ENCODE data around the gene CLEC16A.

DNA sequence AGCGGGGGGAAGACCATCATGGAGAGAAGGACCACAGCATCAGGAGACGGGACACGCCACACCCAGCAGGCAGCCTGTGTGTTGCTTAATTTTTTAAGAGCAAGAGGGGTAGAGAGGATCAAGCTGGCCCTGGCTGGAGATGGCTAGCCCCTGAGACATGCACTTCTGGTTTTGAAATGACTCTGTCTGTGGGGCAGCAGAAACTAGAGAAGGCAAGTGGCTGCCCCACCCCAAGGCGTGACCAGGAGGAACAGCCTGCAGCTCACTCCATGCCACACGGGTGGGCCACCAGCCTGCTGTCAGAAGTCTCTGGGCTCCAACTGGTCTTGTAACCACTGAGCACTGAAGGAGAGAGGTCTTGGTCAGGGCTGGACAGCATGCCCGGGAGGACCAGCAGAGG is 236.1 kb downstream of the CLEC16A start:
- TF ChIP-seq, protein P1, sequence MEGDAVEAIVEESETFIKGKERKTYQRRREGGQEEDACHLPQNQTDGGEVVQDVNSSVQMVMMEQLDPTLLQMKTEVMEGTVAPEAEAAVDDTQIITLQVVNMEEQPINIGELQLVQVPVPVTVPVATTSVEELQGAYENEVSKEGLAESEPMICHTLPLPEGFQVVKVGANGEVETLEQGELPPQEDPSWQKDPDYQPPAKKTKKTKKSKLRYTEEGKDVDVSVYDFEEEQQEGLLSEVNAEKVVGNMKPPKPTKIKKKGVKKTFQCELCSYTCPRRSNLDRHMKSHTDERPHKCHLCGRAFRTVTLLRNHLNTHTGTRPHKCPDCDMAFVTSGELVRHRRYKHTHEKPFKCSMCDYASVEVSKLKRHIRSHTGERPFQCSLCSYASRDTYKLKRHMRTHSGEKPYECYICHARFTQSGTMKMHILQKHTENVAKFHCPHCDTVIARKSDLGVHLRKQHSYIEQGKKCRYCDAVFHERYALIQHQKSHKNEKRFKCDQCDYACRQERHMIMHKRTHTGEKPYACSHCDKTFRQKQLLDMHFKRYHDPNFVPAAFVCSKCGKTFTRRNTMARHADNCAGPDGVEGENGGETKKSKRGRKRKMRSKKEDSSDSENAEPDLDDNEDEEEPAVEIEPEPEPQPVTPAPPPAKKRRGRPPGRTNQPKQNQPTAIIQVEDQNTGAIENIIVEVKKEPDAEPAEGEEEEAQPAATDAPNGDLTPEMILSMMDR (IDR thresholded peaks at IDR 0.05): no peak
- TF ChIP-seq POLR2A (IDR thresholded peaks at IDR 0.05): no peak
- TF ChIP-seq POLR2AphosphoS5 (IDR thresholded peaks at IDR 0.05): no peak

All from breast epithelium (tissue), 3 donors.